ENCODE measurements around the gene PGAM5. TPM values are rescaled to one million over a fixed set of nuclear protein-coding genes. Genes with fewer than 3 reads are reported as not detected.
A peak's percentile ranks its signal among the peaks of the same experiment; 100 is the strongest.

The PGAM5 gene
- total and polyA plus RNA-seq, 2 of the 13 experiments (the other 11 are each of a cell fraction or from before 2014, with no cell fraction given), result 18.0 to 77.9 TPM

- TF ChIP-seq CEBPZ (IDR thresholded peaks at IDR 0.05; ENCODE audit: low read length), result no peak
- no peak for TF ChIP-seq ZNF484 (CRISPR knock-in tag; IDR thresholded peaks at IDR 0.05; ENCODE audit: borderline replicate concordance, low read depth)
- TF ChIP-seq EEA1 (CRISPR knock-in tag; IDR thresholded peaks at IDR 0.05; ENCODE audit: borderline replicate concordance), result 0 out of 2 replicates have a peak, but pooled peaks have one; percentile 77
- TF ChIP-seq SP140L (CRISPR knock-in tag; IDR thresholded peaks at IDR 0.05; ENCODE audit: borderline replicate concordance), result no peak; the same call in 1 of the 2 replicates
- peak; percentile 69 for TF ChIP-seq ELF1 (CRISPR knock-in tag; IDR thresholded peaks at IDR 0.05)
- no peak for TF ChIP-seq FOXP1 (IDR thresholded peaks at IDR 0.05)
- TF ChIP-seq FOXP1 (CRISPR knock-in tag; IDR thresholded peaks at IDR 0.05), result no peak
- peak; percentile 63; the same call in 1 of the 2 replicates for TF ChIP-seq SNAPC2 (CRISPR knock-in tag; IDR thresholded peaks at IDR 0.05)
- no peak for TF ChIP-seq GPBP1L1 (CRISPR knock-in tag; IDR thresholded peaks at IDR 0.05)
- no peak for TF ChIP-seq KLF15 (CRISPR knock-in tag; IDR thresholded peaks at IDR 0.05; ENCODE audit: borderline replicate concordance)
- TF ChIP-seq ZNF891 (CRISPR knock-in tag; IDR thresholded peaks at IDR 0.05), result peak; percentile 96
- 0 out of 2 replicates have a peak, but pooled peaks have one; percentile 64 for TF ChIP-seq STAT5B (CRISPR knock-in tag; IDR thresholded peaks at IDR 0.05)
- TF ChIP-seq ZBTB37 (CRISPR knock-in tag; IDR thresholded peaks at IDR 0.05), result no peak
- TF ChIP-seq ZNF329 (CRISPR knock-in tag; IDR thresholded peaks at IDR 0.05; ENCODE audit: low read depth), result peak; percentile 73; the same call in 1 of the 2 replicates
- 0 out of 2 replicates have a peak, but pooled peaks have one; percentile 15 for TF ChIP-seq PREB (CRISPR knock-in tag; IDR thresholded peaks at IDR 0.05)
- TF ChIP-seq ZNF276 (CRISPR knock-in tag; IDR thresholded peaks at IDR 0.05; ENCODE audit: low read depth), result no peak
- no peak for TF ChIP-seq ZNF207 (IDR thresholded peaks at IDR 0.05; ENCODE audit: borderline replicate concordance)
- TF ChIP-seq ZNF556 (CRISPR knock-in tag; IDR thresholded peaks at IDR 0.05; ENCODE audit: borderline replicate concordance), result 0 out of 2 replicates have a peak, but pooled peaks have one; percentile 36
- 0 out of 2 replicates have a peak, but pooled peaks have one; percentile 47 for TF ChIP-seq ZNF674 (CRISPR knock-in tag; IDR thresholded peaks at IDR 0.05; ENCODE audit: low read depth)
- TF ChIP-seq RNF2 (conservative IDR thresholded peaks at IDR 0.05; ENCODE audit: low read depth), result peak; percentile 83
- peak; percentile 68; the same call in 1 of the 2 replicates for TF ChIP-seq ZNF790 (CRISPR knock-in tag; IDR thresholded peaks at IDR 0.05; ENCODE audit: borderline replicate concordance)
These were observed at the start of gene PGAM5 (continued) for GRCh38 chr12:132710405-132711079.
